Hepatocyte (in vitro differentiated cells): ENCODE measurements around the gene FGF13. TPM values are rescaled to one million over a fixed set of nuclear protein-coding genes. Genes with fewer than 3 reads are reported as not detected.

Source experiments
- DNase-seq: peaks from one replicate; pipeline ENCODE4 v3.0.0-alpha.2; 2016; ENCODE audit warnings: low spot score
- H2AFZ ChIP-seq: fragments of 200-600 bp; sonication (generic); 2 replicates; pipeline ENCODE4 v1.6.0; 2016; ENCODE audit warnings: antibody characterized with exemption, mild to moderate bottlenecking
- H3K27ac ChIP-seq: fragments of 200-600 bp; sonication (generic); 2 replicates; pipeline ENCODE4 v1.5.1; 2016; ENCODE audit warnings: mild to moderate bottlenecking
- H3K27me3 ChIP-seq: fragments of 200-600 bp; sonication (generic); 2 replicates; pipeline ENCODE4 v1.6.1; 2016
- H3K36me3 ChIP-seq: fragments of 200-600 bp; sonication (generic); replicated peaks from 2 replicates; pipeline ENCODE4 v1.5.1; 2016; ENCODE audit warnings: low read depth; ENCODE audit not compliant: insufficient read depth
- H3K4me1 ChIP-seq: fragments of 200-600 bp; sonication (generic); 2 replicates; pipeline ENCODE4 v1.5.1; 2016; ENCODE audit warnings: mild to moderate bottlenecking, moderate library complexity; ENCODE audit not compliant: insufficient read depth
- H3K4me2 ChIP-seq: fragments of 200-600 bp; sonication (generic); 2 replicates; pipeline ENCODE4 v1.6.0; 2016
- H3K4me3 ChIP-seq: fragments of 200-600 bp; sonication (generic); 2 replicates; pipeline ENCODE4 v1.5.1; 2016; ENCODE audit warnings: mild to moderate bottlenecking
- H3K79me2 ChIP-seq: fragments of 200-600 bp; sonication (generic); 2 replicates; pipeline ENCODE4 v1.6.0; 2017; ENCODE audit warnings: mild to moderate bottlenecking
- H3K9me2 ChIP-seq: fragments of 200-600 bp; sonication (generic); replicated peaks from 2 replicates; pipeline ENCODE4 v1.6.0; 2017; ENCODE audit warnings: mild to moderate bottlenecking; ENCODE audit not compliant: insufficient read depth
- H3K9me3 ChIP-seq: fragments of 200-600 bp; sonication (generic); 2 replicates; pipeline ENCODE4 v1.5.1; 2016; ENCODE audit warnings: low read depth, mild to moderate bottlenecking
- H4K20me1 ChIP-seq: fragments of 200-600 bp; sonication (generic); 2 replicates; pipeline ENCODE4 v1.6.0; 2016; ENCODE audit warnings: mild to moderate bottlenecking; ENCODE audit not compliant: insufficient read depth, poor library complexity, severe bottlenecking
- EZH2 ChIP-seq: fragments of 200-600 bp; sonication (generic); IDR thresholded peaks from 2 replicates; pipeline ENCODE4 v1.6.1; 2016; ENCODE audit warnings: antibody characterized with exemption, mild to moderate bottlenecking, borderline replicate concordance
- EZH2phosphoT487 ChIP-seq: fragments of 200-600 bp; sonication (generic); IDR thresholded peaks from one replicate; pipeline ENCODE4 v1.6.1; 2018; ENCODE audit warnings: antibody characterized with exemption, mild to moderate bottlenecking, low read depth, moderate library complexity; ENCODE audit not compliant: unreplicated experiment, severe bottlenecking
- WGBS: methylation state at CpG from one replicate; pipeline ENCODE4 v1.1.6; 2016; ENCODE audit warnings: low lambda C conversion rate; ENCODE audit errors: missing lambda C conversion rate; 5-methylcytosine and 5-hydroxymethylcytosine counted together
- polyA plus RNA-seq: library from polyadenylated mRNA; unstranded; fragments of >200 nt; fragmentation: Nextera tagmentation; extraction: Ambion mirVana; gene quantifications from 2 replicates; pipeline ENCODE4 v1.2.1, GENCODE V29; 2016
- total RNA-seq: library from RNA; depleted of rRNA; stranded (reverse); fragments of >200 nt; gene quantifications from 2 replicates; pipeline ENCODE4 v1.2.3, GENCODE V29; 2014
- TF ChIP-seq, protein P1 (sequence below): fragments of 200-600 bp; sonication (generic); IDR thresholded peaks from 2 replicates; pipeline ENCODE4 v1.5.1; 2016; ENCODE audit warnings: antibody characterized with exemption, mild to moderate bottlenecking; ENCODE audit not compliant: poor library complexity

FGF13 gene
- total and polyA plus RNA-seq, 2 experiments from 2014 or later, result 9.5 to 13.1 TPM

DNA sequence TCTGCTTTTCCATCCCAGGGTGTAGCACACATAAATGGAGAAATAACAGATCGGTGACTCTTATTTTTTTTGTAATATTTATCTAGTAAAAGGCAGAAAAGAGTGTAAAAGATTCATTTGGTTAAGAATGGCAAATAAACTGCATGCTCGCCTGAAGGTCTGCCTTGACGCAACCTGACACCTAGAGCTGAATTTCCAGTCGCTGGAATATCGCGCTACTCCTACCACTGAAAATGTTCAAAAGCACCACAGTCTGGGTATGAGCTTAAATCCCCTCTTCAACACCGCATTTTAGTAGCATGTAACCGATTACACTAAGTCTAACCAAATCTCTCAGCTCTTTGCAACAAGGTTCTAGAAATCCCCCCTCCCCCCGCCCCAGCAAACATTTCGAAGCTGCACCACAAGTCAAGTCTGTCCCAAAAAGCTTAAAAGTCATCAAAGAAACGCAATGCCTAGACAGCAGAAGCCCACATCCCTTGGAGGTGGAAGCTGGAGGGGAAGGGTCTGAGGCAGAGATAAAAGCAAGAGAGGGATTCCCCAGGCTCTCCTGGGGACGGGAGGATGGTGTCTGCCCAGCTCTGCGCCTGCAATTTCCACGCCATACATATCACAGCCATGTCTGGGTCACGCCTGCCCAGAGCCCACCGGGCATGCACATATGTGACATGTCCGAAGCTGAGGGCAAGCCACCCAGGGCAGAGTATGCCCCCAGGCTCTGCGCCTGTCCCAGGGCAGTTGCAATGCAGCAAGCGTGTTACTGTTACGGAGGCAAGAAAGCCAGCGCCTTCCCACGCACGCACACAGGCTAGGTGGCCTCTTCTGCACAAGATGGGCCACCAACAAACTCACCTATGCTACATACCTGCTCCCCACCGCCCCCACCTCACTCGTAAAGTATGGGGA lies 1.4 kb downstream of the FGF13 start:
- Histone ChIP-seq H3K27me3 (peaks cover 2% of the 10 kb centered on the region), H3K79me2 (no peaks in the 10 kb centered on the region), H3K4me2 (peak overlapping the region; percentile 83), H4K20me1 (no peaks in the 10 kb centered on the region), H3K4me1 (no peaks in the 10 kb centered on the region), H3K4me3 (peak overlapping the region; percentile 39), H3K36me3 (no peaks in the 10 kb centered on the region), H3K9me2 (no peaks in the 10 kb centered on the region), H2AFZ (peak overlapping the region; percentile 35), H3K27ac (no peak overlapping the region), H3K9me3 (no peaks in the 10 kb centered on the region)
- DNase-seq, result peak; percentile 3
- WGBS, result 35% methylated on average over 25 of the region's 25 CpGs
- TF ChIP-seq, protein P1, sequence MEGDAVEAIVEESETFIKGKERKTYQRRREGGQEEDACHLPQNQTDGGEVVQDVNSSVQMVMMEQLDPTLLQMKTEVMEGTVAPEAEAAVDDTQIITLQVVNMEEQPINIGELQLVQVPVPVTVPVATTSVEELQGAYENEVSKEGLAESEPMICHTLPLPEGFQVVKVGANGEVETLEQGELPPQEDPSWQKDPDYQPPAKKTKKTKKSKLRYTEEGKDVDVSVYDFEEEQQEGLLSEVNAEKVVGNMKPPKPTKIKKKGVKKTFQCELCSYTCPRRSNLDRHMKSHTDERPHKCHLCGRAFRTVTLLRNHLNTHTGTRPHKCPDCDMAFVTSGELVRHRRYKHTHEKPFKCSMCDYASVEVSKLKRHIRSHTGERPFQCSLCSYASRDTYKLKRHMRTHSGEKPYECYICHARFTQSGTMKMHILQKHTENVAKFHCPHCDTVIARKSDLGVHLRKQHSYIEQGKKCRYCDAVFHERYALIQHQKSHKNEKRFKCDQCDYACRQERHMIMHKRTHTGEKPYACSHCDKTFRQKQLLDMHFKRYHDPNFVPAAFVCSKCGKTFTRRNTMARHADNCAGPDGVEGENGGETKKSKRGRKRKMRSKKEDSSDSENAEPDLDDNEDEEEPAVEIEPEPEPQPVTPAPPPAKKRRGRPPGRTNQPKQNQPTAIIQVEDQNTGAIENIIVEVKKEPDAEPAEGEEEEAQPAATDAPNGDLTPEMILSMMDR, result no peak
- TF ChIP-seq EZH2phosphoT487, result no peak
- no peak for TF ChIP-seq EZH2

DNA sequence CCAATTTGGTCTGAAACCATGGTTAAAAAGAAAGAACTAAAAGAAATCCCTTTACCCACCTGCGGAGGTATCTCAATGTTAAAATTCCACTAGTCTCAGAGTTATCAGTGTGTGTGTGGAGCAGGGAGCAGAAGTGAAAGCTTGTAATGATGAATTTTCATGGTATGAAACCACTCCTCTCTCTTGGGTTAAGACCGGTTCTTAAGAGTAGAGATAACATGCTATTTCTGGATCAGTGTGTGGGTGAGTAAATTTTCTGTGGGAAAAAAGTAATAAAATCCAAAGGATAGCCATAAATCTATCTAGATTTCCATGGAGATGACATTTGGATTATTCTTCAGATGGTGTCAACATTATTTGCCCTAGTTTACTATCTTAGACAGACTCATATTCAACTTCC lies 3.2 kb downstream of the FGF13 start:
- Histone ChIP-seq H2AFZ (no peak overlapping the region), H4K20me1 (no peaks in the 10 kb centered on the region), H3K36me3 (no peaks in the 10 kb centered on the region), H3K4me1 (no peaks in the 10 kb centered on the region), H3K4me3 (no peak overlapping the region), H3K9me3 (no peaks in the 10 kb centered on the region), H3K4me2 (no peak overlapping the region), H3K27me3 (peaks cover 2% of the 10 kb centered on the region), H3K27ac (no peak overlapping the region), H3K79me2 (no peaks in the 10 kb centered on the region), H3K9me2 (no peaks in the 10 kb centered on the region)
- TF ChIP-seq, protein P1, result no peak
- no peak for TF ChIP-seq EZH2
- no peak for TF ChIP-seq EZH2phosphoT487
- 80% methylated on average over 2 of the region's 2 CpGs for WGBS
- DNase-seq, result no peak

DNA sequence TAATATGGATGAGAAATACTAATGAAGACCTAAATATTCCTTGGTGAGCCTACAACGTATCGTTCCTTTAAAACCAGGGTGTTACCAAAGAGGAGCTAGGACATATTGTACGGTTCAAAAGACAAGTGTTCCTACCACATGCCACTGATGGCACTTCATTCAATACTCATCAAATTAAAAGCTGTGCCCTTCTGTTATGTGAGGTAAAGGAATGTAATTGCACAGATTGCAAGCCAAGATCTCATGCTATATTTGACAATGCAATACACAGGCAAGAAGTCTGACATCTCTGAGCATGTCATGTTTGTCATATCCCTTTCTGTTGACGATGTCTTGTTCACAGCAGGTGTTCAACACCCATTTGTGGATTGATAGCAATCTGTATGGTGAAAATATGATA lies 6.9 kb downstream of the FGF13 start:
- 67% methylated on average over 4 of the region's 4 CpGs for WGBS

More for the DNA sequence above, 6.9 kb downstream of the FGF13 start:
- no peak overlapping the region for H3K27ac ChIP-seq
- no peaks in the 10 kb centered on the region for H3K9me2 ChIP-seq
- no peaks in the 10 kb centered on the region for H4K20me1 ChIP-seq
- H3K36me3 ChIP-seq, result no peaks in the 10 kb centered on the region
- no peaks in the 10 kb centered on the region for H3K9me3 ChIP-seq
- no peaks in the 10 kb centered on the region for H3K27me3 ChIP-seq
- DNase-seq, result no peak
- no peaks in the 10 kb centered on the region for H3K79me2 ChIP-seq
- no peak overlapping the region for H2AFZ ChIP-seq
- H3K4me3 ChIP-seq, result no peak overlapping the region
- H3K4me1 ChIP-seq, result no peaks in the 10 kb centered on the region
- TF ChIP-seq, protein P1, result no peak
- TF ChIP-seq EZH2 (no peak), EZH2phosphoT487 (no peak)
- H3K4me2 ChIP-seq, result no peak overlapping the region
